GM21723 (cell line): ENCODE measurements around the gene INSRR.

ENCODE experiments used
- ATAC-seq: cut with Tn5 transposase; IDR thresholded peaks from one replicate; pipeline ENCODE4 v1.9.1; 2021; ENCODE audit warnings: mild to moderate bottlenecking, moderate library complexity; ENCODE audit not compliant: unreplicated experiment

Gene INSRR

GRCh38 chr1:156876281-156876680 lies 17.4 kb upstream of the INSRR start:
- no peak for ATAC-seq

- ATAC-seq: no peak
Measured at GRCh38 chr1:156875341-156875615, 16.4 kb upstream of the INSRR start.

DNA sequence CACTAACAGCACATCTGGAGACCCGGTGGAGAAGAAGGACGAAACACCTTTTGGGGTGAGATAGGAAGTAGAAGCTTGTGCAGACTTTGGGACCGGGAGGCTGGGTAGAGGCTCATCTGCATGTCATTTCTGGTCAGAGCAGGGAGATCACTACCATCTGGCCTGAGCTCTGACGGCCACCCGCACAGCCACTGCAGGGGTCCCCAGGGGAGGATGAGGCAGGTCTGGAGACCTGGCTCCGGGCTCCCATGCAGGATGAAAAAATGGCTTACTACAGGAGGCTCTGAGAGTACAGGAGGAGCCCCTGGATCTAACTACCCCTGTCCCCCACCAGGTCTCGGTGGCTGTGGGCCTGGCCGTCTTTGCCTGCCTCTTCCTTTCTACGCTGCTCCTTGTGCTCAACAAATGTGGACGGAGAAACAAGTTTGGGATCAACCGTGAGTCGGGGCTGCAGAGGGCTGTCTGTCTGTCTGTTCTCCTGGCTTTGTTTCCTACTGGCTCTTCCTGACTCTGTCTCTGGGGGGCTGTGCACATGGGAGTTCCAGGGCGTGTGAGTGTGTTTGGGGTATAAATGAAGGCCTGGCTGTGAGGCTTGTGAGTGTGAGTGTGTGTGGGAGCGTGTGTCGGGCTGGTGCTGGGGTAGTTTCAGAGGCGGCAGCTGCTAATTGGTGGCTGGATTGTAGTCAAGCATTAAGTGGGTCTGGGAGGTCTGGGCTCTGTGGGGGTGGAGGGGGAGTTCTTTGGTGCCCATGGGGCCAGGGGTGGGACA lies 15.8 kb upstream of the INSRR start:
- no peak for ATAC-seq

GRCh38 chr1:156874142-156874541 lies 15.2 kb upstream of the INSRR start:
- ATAC-seq: no peak

DNA sequence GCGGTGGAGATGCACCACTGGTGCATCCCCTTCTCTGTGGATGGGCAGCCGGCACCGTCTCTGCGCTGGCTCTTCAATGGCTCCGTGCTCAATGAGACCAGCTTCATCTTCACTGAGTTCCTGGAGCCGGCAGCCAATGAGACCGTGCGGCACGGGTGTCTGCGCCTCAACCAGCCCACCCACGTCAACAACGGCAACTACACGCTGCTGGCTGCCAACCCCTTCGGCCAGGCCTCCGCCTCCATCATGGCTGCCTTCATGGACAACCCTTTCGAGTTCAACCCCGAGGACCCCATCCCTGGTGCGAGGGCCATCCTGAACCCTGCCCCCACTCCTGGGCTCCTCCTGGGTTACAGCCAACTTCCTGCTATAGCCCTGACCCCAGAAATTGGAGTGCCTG lies 14.7 kb upstream of the INSRR start:
- ATAC-seq: no peak

DNA sequence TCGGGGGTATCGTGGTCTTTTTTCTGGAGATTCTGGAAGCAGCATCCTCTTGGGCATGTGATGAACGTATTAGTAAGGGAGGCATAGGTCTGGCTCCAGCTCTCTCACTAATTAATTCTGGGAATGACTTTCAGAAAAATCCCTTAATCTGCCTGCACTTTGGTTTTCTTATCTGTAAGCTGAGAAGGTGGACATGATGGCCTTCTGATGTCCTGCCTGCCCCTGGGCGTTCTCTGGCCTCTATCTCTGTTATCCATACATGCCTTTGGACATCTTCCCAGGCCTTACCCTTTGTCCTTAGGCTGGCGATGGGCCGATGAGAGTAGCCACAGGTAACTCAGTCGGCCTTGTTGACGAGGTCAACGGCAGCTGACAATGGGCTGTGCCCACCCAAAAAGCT lies 10.5 kb upstream of the INSRR start:
- ATAC-seq: no peak

DNA sequence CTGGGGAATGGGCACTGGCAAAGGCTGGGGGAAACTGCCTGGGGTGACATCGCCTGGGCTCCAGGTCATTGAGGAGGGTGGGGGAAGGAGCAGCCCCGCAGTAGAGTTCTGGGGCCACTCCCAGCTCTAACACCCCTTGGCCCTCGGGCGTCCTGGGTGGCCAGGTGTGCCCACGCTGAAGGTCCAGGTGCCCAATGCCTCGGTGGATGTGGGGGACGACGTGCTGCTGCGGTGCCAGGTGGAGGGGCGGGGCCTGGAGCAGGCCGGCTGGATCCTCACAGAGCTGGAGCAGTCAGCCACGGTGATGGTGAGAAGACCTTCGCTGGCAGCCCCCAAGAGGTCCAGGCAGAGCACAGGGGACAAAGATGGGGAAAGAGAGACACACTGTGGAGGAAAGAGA lies 9.4 kb upstream of the INSRR start:
- no peak for ATAC-seq

DNA sequence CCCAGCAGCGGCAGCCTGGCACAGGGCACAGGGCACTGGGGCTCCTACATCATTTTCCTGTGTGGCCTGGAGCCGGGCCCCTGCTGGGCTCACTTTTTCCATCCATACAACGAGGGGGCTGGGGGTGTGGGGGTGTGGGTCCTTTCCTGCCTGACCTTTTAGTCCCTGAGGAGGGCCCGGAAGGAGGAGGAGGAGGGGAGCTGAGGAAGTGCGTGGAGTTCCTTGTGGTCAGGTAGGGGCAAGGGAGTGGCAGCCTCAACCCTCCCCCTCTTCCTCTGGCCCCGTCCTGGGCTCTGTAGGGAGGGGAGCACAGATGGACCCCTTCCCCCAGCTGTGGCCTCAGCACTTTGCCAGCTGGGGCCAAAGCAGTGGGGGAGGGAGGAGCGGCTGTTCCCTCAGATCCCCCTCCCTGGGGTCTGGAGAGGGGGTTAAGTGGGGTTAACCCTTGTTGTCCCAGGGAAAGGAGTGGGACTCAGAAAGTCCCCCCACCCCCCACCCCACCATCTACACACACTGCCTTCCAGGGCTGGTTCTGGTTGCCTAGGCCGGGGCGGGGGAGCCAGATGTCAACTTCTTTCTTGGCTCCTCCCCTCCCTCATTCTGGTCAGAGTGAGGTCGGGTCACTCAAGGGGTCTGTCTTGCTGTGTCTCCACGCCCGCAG lies 7.5 kb upstream of the INSRR start:
- no peak for ATAC-seq

- ATAC-seq: no peak
Measured at GRCh38 chr1:156865865-156866248, 6.9 kb upstream of the INSRR start.

- no peak for ATAC-seq
Measured at GRCh38 chr1:156865258-156865657, 6.3 kb upstream of the INSRR start.

GRCh38 chr1:156864796-156865195 lies 5.9 kb upstream of the INSRR start:
- ATAC-seq: no peak

GRCh38 chr1:156863631-156864030 lies 4.7 kb upstream of the INSRR start:
- ATAC-seq: no peak

GRCh38 chr1:156862997-156863599 lies 4.2 kb upstream of the INSRR start:
- no peak for ATAC-seq

GRCh38 chr1:156862584-156862983 lies 3.7 kb upstream of the INSRR start:
- no peak for ATAC-seq

GRCh38 chr1:156860628-156861423 lies 1.9 kb upstream of the INSRR start, which contains the start of gene NTRK1:
Gene NTRK1 (plus strand): TSS chr1:156860865. CDS start chr1:156860935, 70 bp downstream.
- no peak for ATAC-seq

DNA sequence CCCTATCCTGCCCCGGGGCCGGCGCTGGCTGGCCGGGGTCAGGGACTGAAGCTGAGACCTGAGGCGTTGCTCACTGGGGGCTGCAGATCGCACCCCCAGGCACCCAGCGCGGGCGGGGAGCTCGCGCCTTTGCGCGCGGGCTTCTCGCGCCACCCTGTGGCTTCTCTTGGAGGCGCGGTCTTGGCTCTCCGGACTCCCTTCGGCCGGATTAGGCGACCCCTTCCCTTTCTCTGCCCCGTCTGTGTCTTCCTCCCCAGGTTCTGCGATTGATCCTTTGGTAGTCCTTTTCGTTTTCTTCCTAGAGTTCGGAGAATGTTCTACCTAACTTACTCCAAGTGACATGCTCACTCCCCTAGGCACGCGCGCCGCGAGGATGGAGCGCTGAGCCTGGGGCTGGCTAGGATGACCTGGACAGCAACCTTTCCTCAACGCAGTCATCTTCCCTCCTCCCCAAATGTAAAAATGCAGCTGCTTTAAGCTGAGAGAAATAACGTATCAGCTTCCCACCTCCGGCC lies 1.3 kb upstream of the INSRR start:
- ATAC-seq: no peak

DNA sequence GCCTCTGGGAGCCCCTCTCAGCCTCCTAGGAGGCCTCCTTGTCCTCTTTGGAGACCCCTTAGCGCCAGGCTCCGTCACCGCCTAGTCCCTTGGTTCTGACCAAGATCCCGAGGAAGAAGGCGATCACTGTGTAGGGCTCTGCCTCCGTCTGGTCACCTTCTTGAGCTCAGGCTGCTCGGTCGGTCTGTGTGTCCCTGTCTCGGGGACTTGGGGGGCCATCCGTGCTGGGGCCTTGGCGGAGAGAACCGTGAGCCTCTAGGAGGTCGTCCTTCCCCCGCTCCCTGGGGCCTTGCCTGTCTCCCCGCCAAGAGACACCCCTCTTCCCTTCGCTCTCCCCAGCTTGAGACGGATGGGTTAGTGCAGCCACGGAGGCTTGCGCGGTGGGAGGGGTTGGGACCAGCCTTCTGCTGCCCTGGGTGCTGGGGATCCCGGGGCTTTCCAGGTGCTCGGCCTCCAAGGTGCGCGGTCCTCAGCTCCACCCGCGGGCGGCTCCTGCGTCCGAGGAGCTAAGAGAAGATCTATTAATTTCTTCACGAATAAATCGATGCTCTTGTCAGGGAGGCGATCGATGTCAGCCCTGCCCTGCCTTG lies 701 bp upstream of the INSRR start:
- ATAC-seq: no peak

- ATAC-seq: no peak
Measured at GRCh38 chr1:156858555-156858956, 361 bp downstream of the INSRR start.

GRCh38 chr1:156857532-156857931 lies 1.4 kb downstream of the INSRR start:
- ATAC-seq: no peak

- no peak for ATAC-seq
Measured at GRCh38 chr1:156856282-156856785, 2.6 kb downstream of the INSRR start.

DNA sequence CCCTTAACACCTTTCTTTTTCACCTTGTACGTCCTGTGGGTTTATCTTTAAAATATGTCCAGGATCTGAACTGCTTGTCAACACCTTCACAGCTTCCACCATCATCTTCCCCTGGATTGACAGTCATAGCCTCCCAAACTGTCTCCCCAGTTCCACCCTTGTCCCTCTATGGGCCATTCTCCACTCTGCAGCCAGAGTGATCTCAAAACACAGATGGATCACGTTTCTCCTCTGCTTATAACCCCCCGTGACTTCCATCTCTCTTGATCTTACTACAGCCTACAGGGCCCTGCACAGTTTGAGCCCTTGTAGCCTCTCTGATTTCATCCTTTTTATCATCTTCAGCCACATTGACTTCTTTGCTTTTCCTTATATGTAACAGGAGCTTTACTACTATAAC lies 4.3 kb downstream of the INSRR start:
- no peak for ATAC-seq
